Brain microvascular endothelial cell (primary cell): Measurements from ENCODE around the gene OVCH2.
A peak's percentile ranks its signal among the peaks of the same experiment; 100 is the strongest.

Experiments used
- DNase-seq: peaks from one replicate; pipeline ENCODE4 v3.0.0-alpha.2; 2020
- H3K27ac ChIP-seq: fragments of 250-450 bp; sonication (Bioruptor Pico); 2 replicates; pipeline ENCODE4 v1.5.1; 2020; ENCODE audit warnings: mild to moderate bottlenecking, moderate library complexity
- H3K27me3 ChIP-seq: fragments of 250-450 bp; sonication (Bioruptor Pico); replicated peaks from 2 replicates; pipeline ENCODE4 v1.5.1; 2020; ENCODE audit warnings: mild to moderate bottlenecking
- H3K36me3 ChIP-seq: fragments of 250-450 bp; sonication (Bioruptor Pico); replicated peaks from 2 replicates; pipeline ENCODE4 v1.5.1; 2020; ENCODE audit warnings: mild to moderate bottlenecking
- H3K4me3 ChIP-seq: 2 replicates; pipeline ENCODE4 v1.5.1; 2011; ENCODE audit warnings: low read depth, mild to moderate bottlenecking, control low read depth, low read length, moderate library complexity
- CTCF ChIP-seq: IDR thresholded peaks from 2 replicates; pipeline ENCODE4 v1.5.1; 2011; ENCODE audit warnings: low read depth, mild to moderate bottlenecking, moderate library complexity, low read length, control low read depth, inconsistent platforms; ENCODE audit errors: missing control alignments
- in situ Hi-C: cut with HindIII; loops from 2 replicates; pipeline ENCODE4 v1.10.0; 2017; ENCODE audit warnings: low sequenced_read_pairs, low pct_ligation_motif_present

The OVCH2 gene

GRCh38 chr11:7687386-7687785, 18.9 kb downstream of the OVCH2 start:
- no peak for TF ChIP-seq CTCF

GRCh38 chr11:7686761-7687160, 19.5 kb downstream of the OVCH2 start:
- Histone ChIP-seq H3K27me3 (no peaks in the 10 kb centered on the region), H3K36me3 (no peaks in the 10 kb centered on the region), H3K4me3 (no peak overlapping the region), H3K27ac (no peak overlapping the region)
- TF ChIP-seq CTCF: no peak
- in situ Hi-C loops: no loop called here
- DNase-seq: no peak

More at GRCh38 chr11:7687386-7687785, 18.9 kb downstream of the OVCH2 start:
- Histone ChIP-seq H3K27ac (no peak overlapping the region), H3K4me3 (no peak overlapping the region), H3K27me3 (no peaks in the 10 kb centered on the region), H3K36me3 (no peaks in the 10 kb centered on the region)
- in situ Hi-C loops: no loop called here
- no peak for DNase-seq

DNA sequence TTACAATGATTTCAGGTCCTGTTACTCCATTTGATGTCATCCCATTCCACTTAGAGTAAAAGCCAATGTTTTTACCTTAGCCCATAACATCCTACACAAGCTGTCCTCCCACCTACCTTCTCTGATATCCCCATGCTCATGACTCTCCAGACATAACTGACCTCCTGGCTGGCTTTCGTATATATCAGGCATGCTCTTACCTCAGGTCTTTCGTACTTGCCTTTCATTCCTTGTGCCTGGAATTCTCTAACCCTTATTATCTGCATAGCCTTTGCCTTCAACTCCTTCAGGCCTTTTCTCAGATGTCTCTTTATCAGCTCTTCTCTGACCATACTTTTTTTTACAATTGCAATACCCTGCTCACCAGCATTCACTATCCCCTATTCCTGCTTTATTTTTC, 22.7 kb downstream of the OVCH2 start:
- in situ Hi-C loops: no loop called here
- TF ChIP-seq CTCF: no peak
- Histone ChIP-seq H3K27me3 (no peaks in the 10 kb centered on the region), H3K36me3 (no peaks in the 10 kb centered on the region), H3K4me3 (no peak overlapping the region), H3K27ac (no peak overlapping the region)
- no peak for DNase-seq

DNA sequence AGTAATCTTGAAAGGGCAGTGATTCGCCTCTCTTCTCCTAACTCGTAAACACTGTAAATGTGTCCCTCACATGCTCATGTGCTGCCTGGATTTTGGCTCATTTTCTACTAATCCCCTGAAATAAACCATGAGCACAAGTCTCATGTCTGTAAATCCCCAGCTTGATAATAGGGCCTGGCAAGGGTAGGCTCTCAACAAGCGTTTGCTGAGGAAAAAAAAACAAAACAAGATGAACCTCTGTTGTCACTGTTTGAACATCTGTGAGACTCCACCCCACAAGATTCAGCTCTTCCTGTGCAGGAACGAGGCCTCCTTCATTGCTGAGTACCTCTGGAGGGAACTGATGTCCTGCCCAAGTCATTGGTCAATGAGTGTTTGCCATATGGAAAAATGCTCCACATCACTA, 28.5 kb downstream of the OVCH2 start:
- Histone ChIP-seq H3K4me3 (no peak overlapping the region), H3K36me3 (no peaks in the 10 kb centered on the region), H3K27ac (no peak overlapping the region), H3K27me3 (peaks cover 4% of the 10 kb centered on the region)
- in situ Hi-C loops: no loop called here
- no peak for DNase-seq
- no peak for TF ChIP-seq CTCF

GRCh38 chr11:7677071-7677470, 29.2 kb downstream of the OVCH2 start:
- peak; percentile 63 for DNase-seq
- Histone ChIP-seq H3K27ac (no peak overlapping the region), H3K4me3 (no peak overlapping the region), H3K27me3 (peaks cover 4% of the 10 kb centered on the region), H3K36me3 (no peaks in the 10 kb centered on the region)
- no peak for TF ChIP-seq CTCF
- in situ Hi-C loops: no loop called here

GRCh38 chr11:7675631-7676030, 30.6 kb downstream of the OVCH2 start:
- in situ Hi-C loops: no loop called here
- DNase-seq: no peak
- Histone ChIP-seq H3K36me3 (no peaks in the 10 kb centered on the region), H3K27me3 (peaks cover 4% of the 10 kb centered on the region), H3K4me3 (no peak overlapping the region), H3K27ac (no peak overlapping the region)
- no peak for TF ChIP-seq CTCF
